Measurements from ENCODE around the gene IQGAP1. TPM values are rescaled to one million over a fixed set of nuclear protein-coding genes. Genes with fewer than 3 reads are reported as not detected.
"Not testable (repeated sequence)": the region's sequence is repeated elsewhere in the genome, so short reads cannot be mapped to it uniquely, and the experiment has no call there.

IQGAP1 gene
- polyA plus RNA-seq, 1 donor (not counting 4 experiments of a cell fraction or from before 2014, with no cell fraction given): 310 TPM

- Histone ChIP-seq H3K27ac (ENCODE audit: control insufficient read depth, insufficient read depth, low read length) (no peak overlapping the region), H3K27me3 (ENCODE audit: control insufficient read depth, extremely low read depth, insufficient read depth, low read length) (no peaks in the 10 kb centered on the region), H3K9me3 (ENCODE audit: control insufficient read depth, low read depth, low read length) (no peaks in the 10 kb centered on the region), H3K9ac (ENCODE audit: control insufficient read depth, extremely low read depth, insufficient read depth, low read length) (no peak overlapping the region), H4K20me1 (ENCODE audit: control insufficient read depth, extremely low read depth, insufficient read depth, low read length) (no peaks in the 10 kb centered on the region), H3K4me3 (ENCODE audit: control insufficient read depth in 2 of 3, extremely low read depth in 1 of 3, insufficient read depth in 2 of 3, low read depth in 1 of 3, low read length in 3 of 3) (no peak overlapping the region), H2AFZ (ENCODE audit: control insufficient read depth, low read length) (no peak overlapping the region), H3K36me3 (ENCODE audit: control insufficient read depth in 2 of 2, extremely low read depth in 1 of 2, insufficient read depth in 2 of 2, low read length in 2 of 2) (peaks cover 13 to 20% of the 10 kb centered on the region in 2 experiments), H3K4me1 (ENCODE audit: control insufficient read depth, extremely low read depth, insufficient read depth, low read length) (peaks cover 7% of the 10 kb centered on the region), H3K4me2 (ENCODE audit: control insufficient read depth, extremely low read depth, insufficient read depth, low read depth, low read length) (no peak overlapping the region), H3K9me1 (ENCODE audit: control insufficient read depth, extremely low read depth, insufficient read depth, low read length) (no peaks in the 10 kb centered on the region), H3K79me2 (ENCODE audit: control insufficient read depth, insufficient read depth, low read length) (no peaks in the 10 kb centered on the region)
- TF ChIP-seq EZH2 (IDR thresholded peaks at IDR 0.05; ENCODE audit: low read length) (no peak), CTCF (optimal IDR thresholded peaks at IDR 0.05 in 1 of 3, IDR thresholded peaks at IDR 0.05 in 1 of 3, conservative IDR thresholded peaks at IDR 0.05 in 1 of 3; ENCODE audit: extremely low read depth in 1 of 3, insufficient read depth in 2 of 3, low read length in 3 of 3) (no peak)
- dilution Hi-C loops (cut with MboI; ENCODE audit: extremely low pct_ligation_motif_present, low sequenced_read_pairs): no loop called here
- DNase-seq (ENCODE audit: low read depth, low spot score): no peak
- FAIRE-seq: no peak
Observed at GRCh38 chr15:90501898-90502297, 113.9 kb downstream of the IQGAP1 start.

GRCh38 chr15:90510781-90511180 lies 122.7 kb downstream of the IQGAP1 start:
- H3K4me3 ChIP-seq (ENCODE audit: control insufficient read depth in 2 of 3, extremely low read depth in 1 of 3, insufficient read depth in 2 of 3, low read depth in 1 of 3, low read length in 3 of 3); H3K9ac ChIP-seq (ENCODE audit: control insufficient read depth, extremely low read depth, insufficient read depth, low read length); H3K36me3 ChIP-seq (ENCODE audit: control insufficient read depth in 2 of 2, extremely low read depth in 1 of 2, insufficient read depth in 2 of 2, low read length in 2 of 2); H3K27me3 ChIP-seq (ENCODE audit: control insufficient read depth, extremely low read depth, insufficient read depth, low read length); DNase-seq (ENCODE audit: low read depth, low spot score); FAIRE-seq; H3K9me3 ChIP-seq (ENCODE audit: control insufficient read depth, low read depth, low read length); H4K20me1 ChIP-seq (ENCODE audit: control insufficient read depth, extremely low read depth, insufficient read depth, low read length); H3K9me1 ChIP-seq (ENCODE audit: control insufficient read depth, extremely low read depth, insufficient read depth, low read length); dilution Hi-C loops (cut with MboI; ENCODE audit: extremely low pct_ligation_motif_present, low sequenced_read_pairs); H2AFZ ChIP-seq (ENCODE audit: control insufficient read depth, low read length); H3K79me2 ChIP-seq (ENCODE audit: control insufficient read depth, insufficient read depth, low read length); H3K4me2 ChIP-seq (ENCODE audit: control insufficient read depth, extremely low read depth, insufficient read depth, low read depth, low read length); H3K27ac ChIP-seq (ENCODE audit: control insufficient read depth, insufficient read depth, low read length); H3K4me1 ChIP-seq (ENCODE audit: control insufficient read depth, extremely low read depth, insufficient read depth, low read length): not testable (repeated sequence)

- H3K9me3 ChIP-seq (ENCODE audit: control insufficient read depth, low read depth, low read length); H3K27me3 ChIP-seq (ENCODE audit: control insufficient read depth, extremely low read depth, insufficient read depth, low read length); H3K9me1 ChIP-seq (ENCODE audit: control insufficient read depth, extremely low read depth, insufficient read depth, low read length); H3K27ac ChIP-seq (ENCODE audit: control insufficient read depth, insufficient read depth, low read length); H3K79me2 ChIP-seq (ENCODE audit: control insufficient read depth, insufficient read depth, low read length); DNase-seq (ENCODE audit: low read depth, low spot score); dilution Hi-C loops (cut with MboI; ENCODE audit: extremely low pct_ligation_motif_present, low sequenced_read_pairs); H3K4me3 ChIP-seq (ENCODE audit: control insufficient read depth in 2 of 3, extremely low read depth in 1 of 3, insufficient read depth in 2 of 3, low read depth in 1 of 3, low read length in 3 of 3); H3K9ac ChIP-seq (ENCODE audit: control insufficient read depth, extremely low read depth, insufficient read depth, low read length); H2AFZ ChIP-seq (ENCODE audit: control insufficient read depth, low read length); H3K4me2 ChIP-seq (ENCODE audit: control insufficient read depth, extremely low read depth, insufficient read depth, low read depth, low read length); H3K36me3 ChIP-seq (ENCODE audit: control insufficient read depth in 2 of 2, extremely low read depth in 1 of 2, insufficient read depth in 2 of 2, low read length in 2 of 2); H3K4me1 ChIP-seq (ENCODE audit: control insufficient read depth, extremely low read depth, insufficient read depth, low read length); FAIRE-seq; H4K20me1 ChIP-seq (ENCODE audit: control insufficient read depth, extremely low read depth, insufficient read depth, low read length): not testable (repeated sequence)
Observed at GRCh38 chr15:90511211-90511618, 123.2 kb downstream of the IQGAP1 start.
